ENCODE data around the gene CELA3A. TPM values are rescaled to one million over a fixed set of nuclear protein-coding genes. Genes with fewer than 3 reads are reported as not detected.
"Not testable (repeated sequence)": the region's sequence is repeated elsewhere in the genome, so short reads cannot be mapped to it uniquely, and the experiment has no call there.

CELA3A gene
- total and polyA plus RNA-seq, 2 of the 13 experiments (the other 11 are each of a cell fraction or from before 2014, with no cell fraction given): 0.09 TPM; not detected in 1

- BruUV-seq (replicated peaks); H3K27me3 ChIP-seq (ENCODE audit: control insufficient read depth in 1 of 2, insufficient read depth in 2 of 2, low read length in 2 of 2); H2AFZ ChIP-seq (ENCODE audit: low read length); H3K9me3 ChIP-seq (ENCODE audit: low read length); CTCF ChIA-PET (ENCODE audit: low intra/inter-chr PET ratio, low total read pairs); H4K20me1 ChIP-seq (ENCODE audit: insufficient read depth, low read length); H3K79me2 ChIP-seq (ENCODE audit: insufficient read depth, low read length); H3K36me3 ChIP-seq (replicated peaks in 1 of 2; ENCODE audit: control insufficient read depth in 1 of 2, insufficient read depth in 2 of 2, low read length in 2 of 2); in situ Hi-C loops (cut with HindIII; ENCODE audit: extremely low pct_ligation_motif_present, low pct_unique_long_range_greater_than_20kb); TF ChIP-seq NR2F6 (CRISPR knock-in tag; IDR thresholded peaks at IDR 0.05); FOXP1 (IDR thresholded peaks at IDR 0.05); EP300 (CRISPR knock-in tag; IDR thresholded peaks at IDR 0.05; ENCODE audit: borderline replicate concordance): not testable (repeated sequence)
- intact Hi-C loops (cut with micrococcal nuclease; ENCODE audit: unreplicated experiment): loop anchor here (1.0 kb wide), 1 partner anchor 24 kb away; no protein-coding TSS in a partner anchor
- Histone ChIP-seq H3K27ac (ENCODE audit: extremely low read length, insufficient read depth, low read length) (peak overlapping the region; percentile 82), H3K4me2 (ENCODE audit: low read depth, low read length) (peak overlapping the region; percentile 69), H3K4me1 (ENCODE audit: insufficient read depth, low read length) (peaks cover 84% of the 10 kb centered on the region), H3K4me3 (replicated peaks in 1 of 3; ENCODE audit: insufficient read depth in 1 of 3, low read depth in 2 of 3, low read length in 3 of 3) (0 out of 6 replicates have a peak overlapping the region, but pooled peaks of 1 of the 3 experiments have one; percentile 1), H3K9ac (ENCODE audit: insufficient read depth, low read depth, low read length) (peak overlapping the region; percentile 49; the same call in 1 of the 2 replicates)
- FAIRE-seq (peak; percentile 85), DNase-seq (ENCODE audit: low spot score) (peak; percentile 71), ATAC-seq (peak; percentile 81)
- POLR2A ChIA-PET: interaction anchor here (0.7 to 1.5 kb wide), 5 partner anchors 25 to 227 kb away, joined by 3 to 5 read pairs (median 4); no protein-coding TSS in a partner anchor
- 0% methylated on average over 2 of the region's 2 CpGs for WGBS (ENCODE audit: low lambda C conversion rate)
- peak; percentile 23; the same call in 1 of the 2 replicates for TF ChIP-seq ELF3 (CRISPR knock-in tag; IDR thresholded peaks at IDR 0.05)
- peak; percentile 23; the same call in 1 of the 2 replicates for TF ChIP-seq DRAP1 (CRISPR knock-in tag; IDR thresholded peaks at IDR 0.05)
- TF ChIP-seq ARID5B (CRISPR knock-in tag; IDR thresholded peaks at IDR 0.05): peak; percentile 72
- TF ChIP-seq MIER2 (CRISPR knock-in tag; IDR thresholded peaks at IDR 0.05): peak; percentile 10; the same call in 1 of the 2 replicates
- 0 out of 2 replicates have a peak, but pooled peaks have one; percentile 13 for TF ChIP-seq MXD4 (CRISPR knock-in tag; IDR thresholded peaks at IDR 0.05)
- peak; percentile 34; the same call in 1 of the 2 replicates for TF ChIP-seq SOX13 (IDR thresholded peaks at IDR 0.05)
- TF ChIP-seq SOX13 (CRISPR knock-in tag; conservative IDR thresholded peaks at IDR 0.05 in 1 of 2, IDR thresholded peaks at IDR 0.05 in 1 of 2): peak in 1 of 2 experiments; percentile 80; a peak in 2 of 4 replicates
- 0 out of 2 replicates have a peak, but pooled peaks have one; percentile 23 for TF ChIP-seq PITX1 (CRISPR knock-in tag; IDR thresholded peaks at IDR 0.05)
- TF ChIP-seq NR2F6 (IDR thresholded peaks at IDR 0.05): peak; percentile 49; the same call in 1 of the 2 replicates
- peak; percentile 59 for TF ChIP-seq RXRB (CRISPR knock-in tag; IDR thresholded peaks at IDR 0.05; ENCODE audit: borderline replicate concordance)
- peak; percentile 56; the same call in 1 of the 2 replicates for TF ChIP-seq NCOA2 (CRISPR knock-in tag; IDR thresholded peaks at IDR 0.05)
- peak; percentile 29; the same call in 1 of the 2 replicates for TF ChIP-seq HNF4A (CRISPR knock-in tag; IDR thresholded peaks at IDR 0.05)
- TF ChIP-seq SOX5 (CRISPR knock-in tag; IDR thresholded peaks at IDR 0.05; ENCODE audit: borderline replicate concordance): peak; percentile 84; the same call in 1 of the 2 replicates
- TF ChIP-seq, protein P1, sequence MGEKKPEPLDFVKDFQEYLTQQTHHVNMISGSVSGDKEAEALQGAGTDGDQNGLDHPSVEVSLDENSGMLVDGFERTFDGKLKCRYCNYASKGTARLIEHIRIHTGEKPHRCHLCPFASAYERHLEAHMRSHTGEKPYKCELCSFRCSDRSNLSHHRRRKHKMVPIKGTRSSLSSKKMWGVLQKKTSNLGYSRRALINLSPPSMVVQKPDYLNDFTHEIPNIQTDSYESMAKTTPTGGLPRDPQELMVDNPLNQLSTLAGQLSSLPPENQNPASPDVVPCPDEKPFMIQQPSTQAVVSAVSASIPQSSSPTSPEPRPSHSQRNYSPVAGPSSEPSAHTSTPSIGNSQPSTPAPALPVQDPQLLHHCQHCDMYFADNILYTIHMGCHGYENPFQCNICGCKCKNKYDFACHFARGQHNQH (CRISPR knock-in tag; IDR thresholded peaks at IDR 0.05): peak; percentile 22; the same call in 1 of the 2 replicates
- TF ChIP-seq FOXP1 (CRISPR knock-in tag; IDR thresholded peaks at IDR 0.05): peak; percentile 75
- TF ChIP-seq GATAD2A (CRISPR knock-in tag; IDR thresholded peaks at IDR 0.05): peak; percentile 77; the same call in 1 of the 2 replicates
- peak; percentile 86 for TF ChIP-seq ONECUT2 (CRISPR knock-in tag; IDR thresholded peaks at IDR 0.05)
- TF ChIP-seq HMG20A (CRISPR knock-in tag; IDR thresholded peaks at IDR 0.05; ENCODE audit: borderline replicate concordance): peak; percentile 51; the same call in 1 of the 2 replicates
- peak in 1 of 2 experiments; percentile 39; a peak in 1 of 4 replicates for TF ChIP-seq EP300 (IDR thresholded peaks at IDR 0.05; ENCODE audit: low read depth in 2 of 2, low read length in 2 of 2)
- peak; percentile 41; the same call in 1 of the 2 replicates for TF ChIP-seq NFIC (IDR thresholded peaks at IDR 0.05; ENCODE audit: low read length)
Measured at GRCh38 chr1:21972973-21973441, 28.4 kb upstream of the CELA3A start.
